DMS153 treated with DMSO at 0.1 percent for 48 hours (cell line): Measurements from ENCODE around the gene CSE1L.
"Not testable (repeated sequence)": the region's sequence is repeated elsewhere in the genome, so short reads cannot be mapped to it uniquely, and the experiment has no call there.

Source experiments
- DNase-seq: peaks from one replicate; lab custom pipeline; 2025; ENCODE audit not compliant: unreplicated experiment; lab: John Stamatoyannopoulos, UW

Gene CSE1L

GRCh38 chr20:49074521-49074920 lies 28.4 kb downstream of the CSE1L start:
- no peak for DNase-seq

- no peak for DNase-seq
Observed at GRCh38 chr20:49078310-49078709, 32.2 kb downstream of the CSE1L start.

- DNase-seq, result not testable (repeated sequence)
Observed at GRCh38 chr20:49082295-49082694, 36.2 kb downstream of the CSE1L start.

GRCh38 chr20:49091104-49091503 lies 45.0 kb downstream of the CSE1L start:
- DNase-seq, result no peak

- DNase-seq, result no peak
Observed at GRCh38 chr20:49091762-49092161, 45.6 kb downstream of the CSE1L start.

GRCh38 chr20:49096203-49096730 lies 50.2 kb downstream of the CSE1L start:
- DNase-seq, result no peak

- DNase-seq, result no peak
Observed at GRCh38 chr20:49097159-49097558, 51.0 kb downstream of the CSE1L start.

- no peak for DNase-seq
Observed at GRCh38 chr20:49098136-49098535, 52.0 kb downstream of the CSE1L start.

- no peak for DNase-seq
Observed at GRCh38 chr20:49099011-49099410, 52.9 kb downstream of the CSE1L start.

- DNase-seq, result not testable (repeated sequence)
Observed at GRCh38 chr20:49100292-49100691, 54.2 kb downstream of the CSE1L start.

- DNase-seq, result no peak
Observed at GRCh38 chr20:49100972-49101371, 54.9 kb downstream of the CSE1L start.

GRCh38 chr20:49103019-49103418 lies 56.9 kb downstream of the CSE1L start:
- no peak for DNase-seq

- no peak for DNase-seq
Observed at GRCh38 chr20:49103647-49104364, 57.7 kb downstream of the CSE1L start.

GRCh38 chr20:49104365-49104648 lies 58.2 kb downstream of the CSE1L start:
- DNase-seq, result no peak

- DNase-seq, result not testable (repeated sequence)
Observed at GRCh38 chr20:49104979-49105547, 59.0 kb downstream of the CSE1L start.

GRCh38 chr20:49106328-49106727 lies 60.2 kb downstream of the CSE1L start:
- no peak for DNase-seq

GRCh38 chr20:49110767-49111694 lies 64.9 kb downstream of the CSE1L start:
- no peak for DNase-seq

GRCh38 chr20:49112596-49113274 lies 66.6 kb downstream of the CSE1L start:
- no peak for DNase-seq

GRCh38 chr20:49115564-49115963 lies 69.5 kb downstream of the CSE1L start:
- no peak for DNase-seq

- no peak for DNase-seq
Observed at GRCh38 chr20:49118307-49118706, 72.2 kb downstream of the CSE1L start.

- no peak for DNase-seq
Observed at GRCh38 chr20:49119988-49120387, 73.9 kb downstream of the CSE1L start.
